AG08395 (cell line): ENCODE measurements around the gene FUCA2.
"Not testable (repeated sequence)": the region's sequence is repeated elsewhere in the genome, so short reads cannot be mapped to it uniquely, and the experiment has no call there.

ENCODE experiments used
- DNase-seq: peaks from one replicate; pipeline ENCODE4 v3.0.0; 2012; ENCODE audit warnings: mixed read lengths, low spot score

Gene FUCA2

GRCh38 chr6:143496974-143497373 lies 14.5 kb downstream of the FUCA2 start:
- DNase-seq, result no peak

GRCh38 chr6:143490775-143491174 lies 20.7 kb downstream of the FUCA2 start:
- DNase-seq, result no peak

- DNase-seq, result no peak
Observed at GRCh38 chr6:143490244-143490643, 21.3 kb downstream of the FUCA2 start.

GRCh38 chr6:143486752-143487151 lies 24.8 kb downstream of the FUCA2 start:
- DNase-seq, result no peak

GRCh38 chr6:143485967-143486366 lies 25.6 kb downstream of the FUCA2 start:
- DNase-seq, result no peak

- DNase-seq, result no peak
Observed at GRCh38 chr6:143482593-143482992, 28.9 kb downstream of the FUCA2 start.

GRCh38 chr6:143478479-143479062 lies 32.9 kb downstream of the FUCA2 start:
- DNase-seq, result no peak

GRCh38 chr6:143476545-143476944 lies 35.0 kb downstream of the FUCA2 start:
- no peak for DNase-seq

GRCh38 chr6:143471822-143472221 lies 39.7 kb downstream of the FUCA2 start:
- DNase-seq, result no peak

GRCh38 chr6:143468823-143469222 lies 42.7 kb downstream of the FUCA2 start:
- DNase-seq, result not testable (repeated sequence)

- no peak for DNase-seq
Observed at GRCh38 chr6:143468026-143468425, 43.5 kb downstream of the FUCA2 start.

GRCh38 chr6:143465546-143465945 lies 46.0 kb downstream of the FUCA2 start:
- DNase-seq, result no peak

GRCh38 chr6:143457563-143458359 lies 53.8 kb downstream of the FUCA2 start:
- DNase-seq, result peak; percentile 12

- peak; percentile 2 for DNase-seq
Observed at GRCh38 chr6:143451531-143451930, 60.0 kb downstream of the FUCA2 start.

GRCh38 chr6:143450453-143451371 lies 60.8 kb downstream of the FUCA2 start, which contains the start of the genes ADAT2 and PEX3:
ADAT2 (minus strand) TSS chr6:143450695; CDS start chr6:143450658, 37 bp downstream.
PEX3 (plus strand) TSS chr6:143450805; CDS start chr6:143451043, 238 bp downstream.
- peak; percentile 96 for DNase-seq

- DNase-seq, result peak; percentile 9
Observed at GRCh38 chr6:143449714-143450452, 61.6 kb downstream of the FUCA2 start.

- DNase-seq, result no peak
Observed at GRCh38 chr6:143449082-143449713, 62.3 kb downstream of the FUCA2 start.

- not testable (repeated sequence) for DNase-seq
Observed at GRCh38 chr6:143447865-143448264, 63.7 kb downstream of the FUCA2 start.
